HG03460 (cell line): Measurements from ENCODE around the gene CSNK2A1.
"Not testable (repeated sequence)": the region's sequence is repeated elsewhere in the genome, so short reads cannot be mapped to it uniquely, and the experiment has no call there.

Source experiments
- ATAC-seq: cut with Tn5 transposase; IDR thresholded peaks from one replicate; pipeline ENCODE4 v1.9.1; 2021; ENCODE audit not compliant: unreplicated experiment

CSNK2A1 gene

GRCh38 chr20:543369-544152 is at the start of gene CSNK2A1:
Gene CSNK2A1, minus strand, starts transcription at chr20:543790. Its CDS starts 35,239 bp downstream, at chr20:508551.
- peak; percentile 92 for ATAC-seq

DNA sequence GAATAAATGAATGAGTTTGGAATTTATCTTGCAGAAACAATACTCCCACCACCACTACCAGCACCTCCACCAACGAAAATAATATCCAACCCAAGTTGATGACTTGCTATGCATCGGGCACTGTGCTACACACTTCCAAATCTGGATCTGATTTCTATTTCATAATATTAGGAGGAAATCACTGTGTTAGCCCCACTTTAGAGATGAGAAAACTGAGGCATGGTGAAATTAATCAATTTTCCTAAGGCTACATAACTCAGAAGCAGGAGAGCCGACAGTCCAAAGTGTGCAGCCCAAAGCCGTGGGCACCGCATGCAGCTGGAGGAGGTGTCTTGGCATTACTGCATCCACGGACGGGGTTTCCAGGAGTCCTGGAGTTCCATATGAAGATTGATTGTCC is 48.9 kb upstream of the CSNK2A1 start:
- ATAC-seq = no peak

DNA sequence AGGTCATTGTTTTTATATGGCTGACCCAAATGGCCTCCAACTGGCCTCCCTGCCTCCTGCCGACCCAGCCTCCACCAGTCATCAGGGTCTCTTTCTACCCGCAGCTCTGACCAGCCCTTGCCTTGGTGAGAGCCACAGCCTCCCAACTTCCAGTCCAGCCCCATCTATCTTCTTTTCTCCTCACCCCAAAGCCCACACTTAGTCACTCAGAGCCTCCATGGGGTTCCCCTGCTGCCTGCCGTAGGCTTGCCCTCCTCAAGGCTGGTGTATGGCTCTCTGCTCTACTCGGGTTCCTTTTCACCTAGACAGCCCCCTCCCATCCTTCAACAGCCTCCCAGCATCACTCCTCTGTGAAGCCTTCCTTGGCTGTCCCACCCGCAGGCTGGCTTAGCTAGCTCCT is 48.4 kb upstream of the CSNK2A1 start:
- no peak for ATAC-seq

GRCh38 chr20:588932-589672 is 45.5 kb upstream of the CSNK2A1 start:
- no peak for ATAC-seq

GRCh38 chr20:588476-588875 is 44.9 kb upstream of the CSNK2A1 start:
- no peak for ATAC-seq

DNA sequence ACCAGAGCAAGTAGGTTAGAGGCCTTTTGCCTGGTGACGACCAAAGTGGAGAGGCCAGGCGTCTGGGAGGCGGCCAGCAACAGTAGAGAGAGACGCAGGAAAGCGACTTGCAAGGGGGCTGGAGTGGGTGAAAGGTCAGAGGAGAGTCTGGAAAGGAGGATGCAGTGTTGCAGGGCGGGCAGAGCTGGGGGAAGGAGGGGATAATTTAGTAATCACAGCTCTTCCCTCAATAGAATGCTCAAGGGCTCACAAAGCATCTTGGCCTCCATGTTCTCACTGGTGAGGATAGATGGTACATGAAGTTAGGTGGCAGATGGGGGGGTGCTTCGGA is 41.3 kb upstream of the CSNK2A1 start:
- ATAC-seq = no peak

GRCh38 chr20:584161-584970 is 40.8 kb upstream of the CSNK2A1 start:
- no peak for ATAC-seq

GRCh38 chr20:582204-582603 is 38.6 kb upstream of the CSNK2A1 start:
- no peak for ATAC-seq

DNA sequence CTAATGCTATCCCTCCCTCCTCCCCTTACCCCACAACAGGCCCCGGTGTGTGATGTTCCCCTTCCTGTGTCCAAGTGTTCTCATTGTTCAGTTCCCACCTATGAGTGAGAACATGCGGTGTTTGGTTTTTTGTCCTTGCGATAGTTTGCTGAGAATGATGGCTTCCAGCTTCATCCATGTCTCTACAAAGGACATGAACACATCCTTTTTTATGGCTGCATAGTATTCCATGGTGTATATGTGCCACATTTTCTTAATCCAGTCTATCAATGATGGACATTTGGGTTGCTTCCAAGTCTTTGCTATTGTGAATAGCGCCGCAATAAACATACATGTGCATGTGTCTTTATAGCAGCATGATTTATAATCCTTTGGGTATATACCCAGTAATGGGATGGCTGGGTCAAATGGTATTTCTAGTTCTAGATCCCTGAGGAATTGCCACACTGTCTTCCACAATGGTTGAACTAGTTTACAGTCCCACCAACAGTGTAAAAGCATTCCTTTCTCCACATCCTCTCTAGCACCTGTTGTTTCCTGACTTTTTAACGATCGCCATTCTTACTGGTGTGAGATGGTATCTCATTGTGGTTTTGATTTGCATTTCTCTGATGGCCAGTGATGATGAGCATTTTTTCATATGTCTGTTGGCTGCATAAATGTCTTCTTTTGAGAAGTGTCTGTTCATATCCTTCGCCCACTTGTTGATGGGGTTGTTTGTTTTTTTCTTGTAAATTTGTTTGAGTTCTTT is 35.5 kb upstream of the CSNK2A1 start:
- ATAC-seq = not testable (repeated sequence)

- no peak for ATAC-seq
Measured at GRCh38 chr20:577167-577791, 33.7 kb upstream of the CSNK2A1 start.

- ATAC-seq = no peak
Measured at GRCh38 chr20:576156-576555, 32.6 kb upstream of the CSNK2A1 start.

- ATAC-seq = no peak
Measured at GRCh38 chr20:575230-575629, 31.6 kb upstream of the CSNK2A1 start.

DNA sequence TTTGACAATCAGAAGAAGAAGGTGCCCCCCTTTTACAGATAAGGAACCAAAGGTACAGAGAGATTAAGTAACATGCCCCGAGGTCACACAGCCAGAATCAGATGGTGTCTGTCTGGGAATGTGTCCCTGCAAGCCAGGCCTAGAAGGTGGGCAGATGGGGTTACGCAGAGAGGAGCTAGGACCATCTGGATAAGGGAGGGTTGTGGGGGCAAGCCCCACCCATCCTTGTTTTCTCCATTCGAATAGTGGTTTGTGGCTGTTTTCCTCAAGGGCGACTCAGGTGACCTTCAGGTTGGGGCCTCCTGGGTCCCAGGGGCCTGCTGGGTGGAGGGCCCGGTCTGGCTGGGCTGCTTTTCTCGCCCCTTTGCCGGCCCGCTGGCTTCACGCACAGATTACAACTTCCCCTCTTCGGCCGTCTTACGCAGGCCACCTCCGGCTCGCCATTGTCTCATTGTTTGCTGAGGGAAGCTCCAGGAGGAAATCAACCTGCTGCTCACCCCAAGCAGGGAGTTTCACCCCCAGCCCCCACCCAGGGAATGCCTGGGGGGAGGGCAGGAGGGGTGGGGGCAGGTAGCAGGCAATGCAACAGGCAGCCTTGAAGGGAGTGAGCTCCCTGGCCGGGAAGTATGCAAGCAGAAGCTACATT is 30.8 kb upstream of the CSNK2A1 start:
- no peak for ATAC-seq

- no peak for ATAC-seq
Measured at GRCh38 chr20:573414-574296, 30.1 kb upstream of the CSNK2A1 start.

GRCh38 chr20:572727-573126 is 29.1 kb upstream of the CSNK2A1 start:
- ATAC-seq = no peak

GRCh38 chr20:571754-572441 is 28.3 kb upstream of the CSNK2A1 start:
- no peak for ATAC-seq

GRCh38 chr20:568673-569415 is 25.3 kb upstream of the CSNK2A1 start:
- no peak for ATAC-seq
